Kidney epithelial cell (primary cell): ENCODE data around the gene TRDMT1. TPM values are rescaled to one million over a fixed set of nuclear protein-coding genes. Genes with fewer than 3 reads are reported as not detected.

Source experiments
- DNase-seq: peaks from one replicate; pipeline ENCODE4 v3.0.0-alpha.2; 2010; ENCODE audit warnings: low read depth
- H3K27me3 ChIP-seq: 2 replicates; pipeline ENCODE4 v1.6.0; 2011; ENCODE audit warnings: low read length; ENCODE audit not compliant: control insufficient read depth, insufficient read depth
- H3K36me3 ChIP-seq: 2 replicates; pipeline ENCODE4 v1.5.1; 2011; ENCODE audit warnings: low read length; ENCODE audit not compliant: control insufficient read depth, insufficient read depth
- H3K4me3 ChIP-seq: 2 replicates; pipeline ENCODE4 v1.5.1; 2011; ENCODE audit warnings: low read depth, mild to moderate bottlenecking, control low read depth, low read length
- total RNA-seq: library from RNA; depleted of rRNA; stranded (reverse); fragments of >200 nt; gene quantifications from 2 replicates; pipeline ENCODE4 v1.2.3, GENCODE V29; 2015
- TF ChIP-seq, protein P1 (sequence below): IDR thresholded peaks from 2 replicates; pipeline ENCODE4 v1.5.1; 2011; ENCODE audit warnings: mild to moderate bottlenecking, moderate library complexity, low read length, control low read depth, inconsistent platforms; ENCODE audit not compliant: insufficient read depth, poor library complexity, severe bottlenecking

TRDMT1 gene, protein sequence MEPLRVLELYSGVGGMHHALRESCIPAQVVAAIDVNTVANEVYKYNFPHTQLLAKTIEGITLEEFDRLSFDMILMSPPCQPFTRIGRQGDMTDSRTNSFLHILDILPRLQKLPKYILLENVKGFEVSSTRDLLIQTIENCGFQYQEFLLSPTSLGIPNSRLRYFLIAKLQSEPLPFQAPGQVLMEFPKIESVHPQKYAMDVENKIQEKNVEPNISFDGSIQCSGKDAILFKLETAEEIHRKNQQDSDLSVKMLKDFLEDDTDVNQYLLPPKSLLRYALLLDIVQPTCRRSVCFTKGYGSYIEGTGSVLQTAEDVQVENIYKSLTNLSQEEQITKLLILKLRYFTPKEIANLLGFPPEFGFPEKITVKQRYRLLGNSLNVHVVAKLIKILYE
- total RNA-seq = 6.3 and 7.4 TPM in 2 replicates

DNA sequence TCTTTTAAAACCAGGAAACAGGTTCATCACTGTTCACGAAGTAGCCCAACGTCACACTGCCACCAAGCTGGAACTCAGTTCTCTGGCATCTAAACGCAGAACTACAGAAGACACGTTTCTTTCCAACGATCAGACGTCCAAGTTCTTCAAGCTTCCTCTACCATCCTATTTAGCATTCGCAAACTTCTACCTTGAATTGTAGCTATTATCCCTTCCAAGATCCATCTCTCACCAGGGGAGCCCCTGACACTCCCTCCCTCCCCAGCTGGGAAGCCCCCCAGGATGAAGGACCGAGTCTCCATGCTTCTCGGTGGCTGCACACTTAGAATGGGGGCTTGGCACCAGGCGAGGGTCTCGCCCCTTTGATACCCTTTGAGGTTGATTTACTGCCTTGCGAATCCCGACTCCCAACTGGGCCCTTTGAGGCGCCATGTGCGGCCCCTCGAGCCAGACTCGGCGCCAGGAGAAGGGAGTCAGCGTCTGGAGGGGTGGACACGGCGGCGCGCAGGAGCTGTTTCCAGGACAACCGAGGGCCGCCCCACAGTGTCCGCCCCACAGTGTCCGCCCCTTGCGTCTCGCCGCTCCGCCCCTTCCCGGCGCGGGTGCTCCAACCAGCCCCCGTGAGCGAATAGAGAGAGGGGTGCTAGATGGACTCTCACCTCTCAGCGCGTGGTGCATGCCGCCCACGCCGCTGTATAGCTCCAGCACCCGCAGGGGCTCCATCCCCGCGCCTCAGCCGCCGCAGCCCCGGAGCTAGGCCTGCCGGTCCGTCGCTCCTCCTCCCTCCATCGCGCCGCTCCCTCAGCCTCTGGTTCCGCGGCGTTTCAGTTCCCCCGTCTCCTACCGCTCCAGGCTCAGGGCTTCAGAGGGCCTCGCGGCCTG lies at the start of gene TRDMT1:
TRDMT1 (minus strand) TSS at position 761 of the 882 bp plus-strand sequence; CDS start at position 723, 38 bp downstream.
- DNase-seq = no peak
- Histone ChIP-seq H3K36me3 (no peaks in the 10 kb centered on the region), H3K4me3 (peak within 1 kb of the TSS; percentile 78), H3K27me3 (no peaks in the 10 kb centered on the region)
- TF ChIP-seq, protein P1, sequence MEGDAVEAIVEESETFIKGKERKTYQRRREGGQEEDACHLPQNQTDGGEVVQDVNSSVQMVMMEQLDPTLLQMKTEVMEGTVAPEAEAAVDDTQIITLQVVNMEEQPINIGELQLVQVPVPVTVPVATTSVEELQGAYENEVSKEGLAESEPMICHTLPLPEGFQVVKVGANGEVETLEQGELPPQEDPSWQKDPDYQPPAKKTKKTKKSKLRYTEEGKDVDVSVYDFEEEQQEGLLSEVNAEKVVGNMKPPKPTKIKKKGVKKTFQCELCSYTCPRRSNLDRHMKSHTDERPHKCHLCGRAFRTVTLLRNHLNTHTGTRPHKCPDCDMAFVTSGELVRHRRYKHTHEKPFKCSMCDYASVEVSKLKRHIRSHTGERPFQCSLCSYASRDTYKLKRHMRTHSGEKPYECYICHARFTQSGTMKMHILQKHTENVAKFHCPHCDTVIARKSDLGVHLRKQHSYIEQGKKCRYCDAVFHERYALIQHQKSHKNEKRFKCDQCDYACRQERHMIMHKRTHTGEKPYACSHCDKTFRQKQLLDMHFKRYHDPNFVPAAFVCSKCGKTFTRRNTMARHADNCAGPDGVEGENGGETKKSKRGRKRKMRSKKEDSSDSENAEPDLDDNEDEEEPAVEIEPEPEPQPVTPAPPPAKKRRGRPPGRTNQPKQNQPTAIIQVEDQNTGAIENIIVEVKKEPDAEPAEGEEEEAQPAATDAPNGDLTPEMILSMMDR = no peak

DNA sequence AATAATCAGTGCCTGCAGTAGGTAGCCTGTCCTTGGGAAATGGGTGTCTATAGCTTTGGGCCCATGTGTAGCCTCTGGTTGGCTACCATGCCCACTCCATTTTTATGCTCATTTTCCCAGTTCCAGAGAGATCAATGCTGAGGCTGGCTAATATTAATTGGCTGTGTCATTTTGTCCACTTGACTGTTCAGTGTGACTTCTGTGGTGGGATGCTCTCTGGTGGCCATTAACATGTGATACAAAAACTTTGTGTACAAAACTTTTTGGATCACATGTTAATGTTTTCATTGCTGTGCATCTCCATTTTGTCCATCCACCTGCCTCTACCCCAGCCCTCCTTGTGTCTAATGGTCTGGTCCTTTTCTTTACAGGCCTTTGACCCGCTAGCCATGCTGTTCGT lies 49.3 kb upstream of the TRDMT1 start:
- DNase-seq = no peak
- Histone ChIP-seq H3K36me3 (no peaks in the 10 kb centered on the region), H3K27me3 (no peaks in the 10 kb centered on the region), H3K4me3 (no peak overlapping the region)
- TF ChIP-seq, protein P1 = no peak

DNA sequence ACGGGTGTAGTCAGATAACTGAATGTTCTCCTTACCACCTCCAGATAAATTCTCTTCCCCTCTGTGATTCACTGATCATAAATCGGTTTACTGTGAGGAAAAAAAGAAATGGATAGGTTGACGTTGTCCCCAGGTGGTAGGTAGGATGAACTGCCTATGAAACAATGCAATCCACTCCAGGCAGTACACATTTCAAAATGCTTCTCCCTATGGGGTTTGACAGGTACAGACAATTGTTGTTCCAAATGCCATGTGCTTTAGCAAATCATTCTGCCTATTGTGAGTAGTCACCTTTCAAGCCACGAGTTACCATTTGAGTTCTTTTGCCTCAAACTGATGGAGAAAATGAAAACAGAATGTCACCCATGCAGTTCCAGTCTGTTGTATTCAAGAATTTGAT lies 48.3 kb upstream of the TRDMT1 start:
- TF ChIP-seq, protein P1 = peak; percentile 45
- no peaks in the 10 kb centered on the region for H3K36me3 ChIP-seq
- no peaks in the 10 kb centered on the region for H3K27me3 ChIP-seq
- DNase-seq = no peak
- H3K4me3 ChIP-seq = no peak overlapping the region

DNA sequence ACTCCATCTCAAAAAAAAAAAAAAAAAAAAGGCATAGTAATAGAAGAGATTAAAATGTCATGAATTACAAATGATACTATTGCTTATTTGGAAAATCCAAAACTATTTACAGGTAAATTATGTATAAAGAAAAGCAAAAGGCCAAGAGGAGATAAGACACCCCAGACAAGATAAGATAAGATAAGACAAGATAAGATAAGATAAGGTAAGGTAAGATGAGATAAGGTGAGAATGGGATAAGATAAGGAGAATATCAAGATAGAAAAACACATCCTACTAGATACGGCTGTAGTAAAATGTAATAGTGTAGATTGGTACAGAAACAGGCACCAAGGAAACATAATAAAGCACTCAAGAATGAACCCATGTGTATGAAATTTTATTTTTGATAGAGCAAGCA lies 47.5 kb upstream of the TRDMT1 start:
- Histone ChIP-seq H3K36me3 (no peaks in the 10 kb centered on the region), H3K4me3 (no peak overlapping the region), H3K27me3 (no peaks in the 10 kb centered on the region)
- no peak for DNase-seq
- TF ChIP-seq, protein P1 = no peak

DNA sequence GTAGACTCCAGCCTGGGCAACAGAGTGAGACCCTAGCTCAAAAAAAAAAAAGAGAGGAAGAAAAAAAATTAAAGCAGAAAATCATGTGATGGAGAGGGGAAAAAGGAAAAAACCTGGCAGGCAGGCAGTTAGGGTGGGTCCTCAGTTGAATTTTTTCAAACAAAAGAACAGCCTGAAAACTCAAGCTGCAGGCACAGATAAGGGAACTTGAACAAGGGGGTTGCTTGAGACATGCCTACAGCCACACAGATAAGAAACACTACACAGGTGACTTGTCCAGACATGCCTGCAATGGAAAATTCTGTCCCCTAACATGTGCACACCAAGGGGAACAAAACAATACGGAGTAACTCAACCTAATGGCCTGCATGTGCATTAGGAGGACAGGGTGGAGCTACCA lies 45.7 kb upstream of the TRDMT1 start:
- Histone ChIP-seq H3K27me3 (no peaks in the 10 kb centered on the region), H3K36me3 (no peaks in the 10 kb centered on the region), H3K4me3 (no peak overlapping the region)
- DNase-seq = no peak
- TF ChIP-seq, protein P1 = no peak
